Subcutaneous adipose tissue (tissue), 4 donors: ENCODE measurements around the gene CCN5. TPM values are rescaled to one million over a fixed set of nuclear protein-coding genes. Genes with fewer than 3 reads are reported as not detected.

Experiments used
- total RNA-seq, 4 donors: library from RNA; depleted of rRNA; stranded (reverse); fragments of >200 nt; gene quantifications; one replicate each; pipeline ENCODE4 v1.1.0, GENCODE V29; 2016
- TF ChIP-seq, protein P1 (sequence below): fragments of 450-650 bp; IDR thresholded peaks from one replicate; pipeline ENCODE4 v1.5.1; 2016; ENCODE audit warnings: low read depth, mild to moderate bottlenecking, control low read depth, antibody characterized with exemption, moderate library complexity

CCN5 gene
- total RNA-seq, 4 donors from 2014 or later = 153 to 1,717 (median 223) TPM

DNA sequence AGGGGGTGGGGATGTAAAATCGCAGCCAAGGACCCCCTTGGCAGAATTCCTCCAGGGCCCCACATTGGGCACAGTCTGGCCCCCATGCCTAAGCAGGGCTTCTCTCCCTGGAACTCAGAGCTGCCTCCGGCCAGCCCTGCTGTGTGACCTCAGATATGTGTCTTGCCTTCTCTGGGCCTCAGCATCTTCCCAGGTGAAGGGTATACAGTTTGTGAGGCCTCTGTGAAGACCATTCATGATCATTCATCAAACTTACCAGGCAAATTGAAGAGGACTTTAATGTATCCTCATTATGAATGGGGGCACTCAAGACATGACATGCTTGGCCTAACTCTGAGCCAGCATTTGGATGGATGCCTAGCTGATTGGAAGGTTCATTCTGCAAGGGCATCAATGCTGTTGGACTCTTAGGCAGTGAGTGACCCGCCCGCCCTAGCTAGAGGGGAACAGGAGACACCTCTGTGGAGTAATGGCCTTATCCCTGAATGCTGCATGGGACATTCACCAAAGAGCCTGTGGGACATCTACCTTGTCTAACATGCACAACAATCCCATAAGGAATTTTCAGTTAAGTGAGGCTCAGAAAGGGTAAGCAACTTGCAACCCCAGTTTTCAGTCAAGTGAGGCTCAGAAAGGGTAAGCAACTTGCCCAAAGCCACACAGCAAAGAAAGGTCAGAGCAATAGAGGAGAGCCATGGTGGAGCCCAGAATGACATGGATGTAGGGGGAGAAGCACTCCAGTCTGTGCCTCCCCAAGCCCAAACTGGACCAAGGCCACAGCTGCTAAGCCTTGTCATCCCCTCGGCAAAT is 535 bp downstream of the CCN5 start:
- TF ChIP-seq, protein P1, sequence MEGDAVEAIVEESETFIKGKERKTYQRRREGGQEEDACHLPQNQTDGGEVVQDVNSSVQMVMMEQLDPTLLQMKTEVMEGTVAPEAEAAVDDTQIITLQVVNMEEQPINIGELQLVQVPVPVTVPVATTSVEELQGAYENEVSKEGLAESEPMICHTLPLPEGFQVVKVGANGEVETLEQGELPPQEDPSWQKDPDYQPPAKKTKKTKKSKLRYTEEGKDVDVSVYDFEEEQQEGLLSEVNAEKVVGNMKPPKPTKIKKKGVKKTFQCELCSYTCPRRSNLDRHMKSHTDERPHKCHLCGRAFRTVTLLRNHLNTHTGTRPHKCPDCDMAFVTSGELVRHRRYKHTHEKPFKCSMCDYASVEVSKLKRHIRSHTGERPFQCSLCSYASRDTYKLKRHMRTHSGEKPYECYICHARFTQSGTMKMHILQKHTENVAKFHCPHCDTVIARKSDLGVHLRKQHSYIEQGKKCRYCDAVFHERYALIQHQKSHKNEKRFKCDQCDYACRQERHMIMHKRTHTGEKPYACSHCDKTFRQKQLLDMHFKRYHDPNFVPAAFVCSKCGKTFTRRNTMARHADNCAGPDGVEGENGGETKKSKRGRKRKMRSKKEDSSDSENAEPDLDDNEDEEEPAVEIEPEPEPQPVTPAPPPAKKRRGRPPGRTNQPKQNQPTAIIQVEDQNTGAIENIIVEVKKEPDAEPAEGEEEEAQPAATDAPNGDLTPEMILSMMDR = no peak

DNA sequence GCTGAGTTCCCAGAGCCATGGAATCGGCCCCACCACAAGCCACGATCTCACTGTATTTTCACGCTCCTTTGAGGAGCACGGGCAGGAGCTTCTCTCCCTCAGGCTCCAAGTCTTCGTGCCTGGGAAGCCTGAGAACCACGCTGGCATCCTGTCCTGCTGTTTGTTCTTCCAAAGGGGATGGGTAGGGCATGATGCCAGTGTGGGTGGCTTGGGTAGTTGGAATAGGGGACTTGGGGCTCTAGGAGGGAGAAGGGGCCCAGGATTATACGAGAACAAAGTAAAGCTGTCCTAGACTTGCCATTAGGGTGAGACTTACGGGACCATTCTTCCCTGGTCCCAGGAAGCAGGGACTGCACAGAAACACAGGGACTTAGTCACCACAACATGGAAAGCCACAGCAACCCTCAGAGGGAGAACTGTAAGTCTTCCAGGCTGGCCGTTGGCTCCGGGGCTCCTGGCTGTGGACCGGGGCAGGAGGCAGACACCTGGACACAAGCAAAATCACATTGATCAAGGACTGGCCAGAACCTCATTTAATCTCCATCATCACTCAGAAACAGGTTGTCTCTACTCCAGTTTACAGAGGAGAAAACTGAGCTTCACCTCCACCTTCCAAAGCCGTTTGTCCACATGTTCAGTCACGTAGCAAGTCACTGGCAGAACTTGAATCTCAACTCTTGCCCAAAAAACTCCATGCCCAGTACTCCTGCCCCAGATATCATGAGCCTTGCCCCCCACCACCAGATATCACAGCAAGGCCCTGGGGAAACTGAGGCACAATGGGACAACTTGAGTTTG is 1.3 kb downstream of the CCN5 start:
- TF ChIP-seq, protein P1 = no peak

DNA sequence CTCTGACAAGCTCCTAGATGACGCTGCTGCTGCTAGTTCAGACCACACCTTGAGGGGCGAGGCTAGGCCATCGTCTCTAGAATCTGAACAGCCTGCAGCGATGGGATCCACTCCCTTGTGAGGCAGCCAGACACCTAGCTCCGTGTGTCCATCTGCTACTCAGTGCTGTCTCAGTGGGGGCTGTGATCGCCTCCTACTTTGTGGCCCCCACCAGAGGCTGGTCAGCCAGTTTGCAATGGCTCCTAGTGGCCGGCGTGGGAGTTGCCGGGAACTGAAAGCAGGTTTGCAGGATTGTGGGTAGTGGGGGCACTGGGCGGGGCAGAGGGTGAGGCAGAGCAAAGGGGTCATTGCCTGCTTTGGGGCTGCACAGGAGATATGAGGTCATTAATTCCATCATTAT is 2.8 kb downstream of the CCN5 start:
- TF ChIP-seq, protein P1 = no peak

DNA sequence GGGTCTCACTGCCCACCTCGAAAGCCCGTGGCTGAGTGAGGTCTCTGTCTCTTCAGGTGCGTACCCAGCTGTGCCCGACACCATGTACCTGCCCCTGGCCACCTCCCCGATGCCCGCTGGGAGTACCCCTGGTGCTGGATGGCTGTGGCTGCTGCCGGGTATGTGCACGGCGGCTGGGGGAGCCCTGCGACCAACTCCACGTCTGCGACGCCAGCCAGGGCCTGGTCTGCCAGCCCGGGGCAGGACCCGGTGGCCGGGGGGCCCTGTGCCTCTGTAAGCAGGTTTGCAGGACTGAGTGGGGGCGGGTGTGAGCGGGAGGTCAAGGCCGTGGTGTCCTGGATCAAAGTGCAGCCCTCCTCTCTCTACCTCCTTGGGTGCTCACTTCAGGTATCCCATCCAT is 4.7 kb downstream of the CCN5 start:
- TF ChIP-seq, protein P1 = no peak

DNA sequence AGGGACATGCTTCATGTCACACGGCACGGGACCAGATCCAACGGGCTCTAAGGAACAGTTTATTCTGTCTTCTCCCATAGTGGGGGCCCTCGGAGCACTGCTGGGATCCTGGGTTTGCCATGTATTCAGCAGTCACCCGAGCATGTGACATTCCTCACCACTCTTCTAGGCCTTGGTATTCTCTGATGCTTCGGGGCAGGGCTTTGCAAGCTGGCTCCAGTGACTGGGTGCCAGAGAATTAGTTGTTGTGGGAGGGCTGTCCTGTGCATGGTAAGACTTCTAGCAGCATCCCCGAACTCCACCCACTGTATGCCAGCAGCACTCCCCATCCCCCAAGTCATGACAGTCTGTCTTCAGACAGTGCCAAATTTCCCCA is 5.4 kb downstream of the CCN5 start:
- TF ChIP-seq, protein P1 = no peak

DNA sequence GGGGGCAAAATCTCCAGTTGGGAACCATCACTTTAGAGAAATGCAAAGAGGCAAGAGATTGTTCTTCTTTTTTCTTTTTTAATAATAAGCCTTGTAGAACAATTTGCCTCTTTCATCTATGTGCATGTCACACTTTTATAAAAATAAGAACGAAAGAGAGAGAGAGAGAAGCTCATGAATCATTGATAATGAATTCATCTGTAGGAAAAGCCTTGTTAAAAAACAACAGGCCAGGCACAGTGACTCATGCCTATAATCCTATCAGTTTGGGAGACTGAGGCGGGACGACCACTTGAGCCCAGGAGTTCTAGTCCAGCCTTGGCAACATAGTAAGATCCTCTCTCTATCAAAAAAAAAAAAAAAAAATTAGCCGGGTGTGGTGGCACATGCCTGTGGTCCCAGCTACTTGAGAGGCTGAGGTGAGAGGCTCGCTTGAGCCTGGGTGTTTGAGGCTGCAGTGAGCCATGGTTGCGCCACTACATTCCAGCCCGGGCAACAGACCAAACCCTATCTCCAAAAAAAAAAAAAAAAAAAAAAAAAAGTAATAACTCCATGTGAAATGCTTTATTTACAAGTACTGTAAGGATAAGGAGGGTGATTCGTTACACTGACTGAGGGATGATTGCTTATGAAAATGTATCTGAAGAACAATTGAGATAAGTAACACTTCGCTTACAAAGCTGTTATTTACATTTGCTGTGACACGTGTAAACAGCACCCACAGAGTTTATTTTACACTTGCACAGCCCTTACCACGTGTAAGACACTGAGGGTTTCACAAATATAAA is 6.0 kb downstream of the CCN5 start:
- TF ChIP-seq, protein P1 = no peak

DNA sequence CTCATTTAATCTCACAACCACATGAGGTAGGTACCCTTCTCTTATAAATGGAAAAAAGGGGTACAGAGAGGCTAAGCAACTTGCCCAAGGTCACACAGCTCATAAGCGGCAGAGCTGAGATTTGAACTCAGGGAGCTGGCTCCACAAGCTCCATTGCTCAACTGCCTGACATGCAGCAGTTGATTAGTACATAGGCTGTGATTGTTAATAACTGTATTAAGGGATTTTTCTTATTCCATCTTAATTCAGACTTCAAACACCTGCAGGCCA is 6.6 kb downstream of the CCN5 start:
- TF ChIP-seq, protein P1 = no peak
